HEK293 (cell line): ENCODE results near the gene PRM3.

ENCODE experiments used
- CTCF ChIP-seq: fragments of 450-650 bp; formaldehyde crosslinking; IDR thresholded peaks from 2 replicates; pipeline ENCODE4 v1.5.1; 2016; ENCODE audit warnings: missing biosample characterization, missing genetic modification characterization
- ZNF23 ChIP-seq: fragments of 450-650 bp; formaldehyde crosslinking; IDR thresholded peaks from 2 replicates; pipeline ENCODE4 v1.5.1; 2016; ENCODE audit warnings: missing biosample characterization, missing genetic modification characterization, borderline replicate concordance
- ZNF26 ChIP-seq: fragments of 450-650 bp; formaldehyde crosslinking; IDR thresholded peaks from 2 replicates; pipeline ENCODE4 v1.5.1; 2016; ENCODE audit warnings: missing biosample characterization, missing genetic modification characterization
- ZNF274 ChIP-seq, 2 experiments: fragments of 200-500 bp in 1 of 2; fragments of 450-650 bp in 1 of 2; sonication (Bioruptor generic) in 1 of 2; formaldehyde crosslinking in 1 of 2; IDR thresholded peaks; 2 replicates each; pipeline versions ENCODE4 v1.5.1 to v1.6.1; 2014 to 2016; ENCODE audit warnings: borderline replicate concordance in 1 of 2, inconsistent platforms in 1 of 2, low read length in 1 of 2, missing biosample characterization in 1 of 2, missing genetic modification characterization in 1 of 2
- ZNF362 ChIP-seq: fragments of 450-650 bp; formaldehyde crosslinking; IDR thresholded peaks from 2 replicates; pipeline ENCODE4 v1.5.1; 2016; ENCODE audit warnings: missing biosample characterization, missing genetic modification characterization
- ZNF423 ChIP-seq: fragments of 450-650 bp; formaldehyde crosslinking; IDR thresholded peaks from 2 replicates; pipeline ENCODE4 v1.5.1; 2016; ENCODE audit warnings: missing biosample characterization, missing genetic modification characterization
- ZNF433 ChIP-seq: fragments of 450-650 bp; formaldehyde crosslinking; IDR thresholded peaks from 2 replicates; pipeline ENCODE4 v1.5.1; 2016; ENCODE audit warnings: missing biosample characterization, missing genetic modification characterization, low read depth
- ZNF624 ChIP-seq: fragments of 450-650 bp; formaldehyde crosslinking; IDR thresholded peaks from 2 replicates; pipeline ENCODE4 v1.5.1; 2017; ENCODE audit warnings: missing biosample characterization, missing genetic modification characterization
- ZNF777 ChIP-seq: fragments of 450-650 bp; formaldehyde crosslinking; IDR thresholded peaks from 2 replicates; pipeline ENCODE4 v1.5.1; 2017; ENCODE audit warnings: missing biosample characterization, missing genetic modification characterization, borderline replicate concordance
- TF ChIP-seq, protein P1 (sequence below): fragments of 450-650 bp; formaldehyde crosslinking; IDR thresholded peaks from 2 replicates; pipeline ENCODE4 v1.5.1; 2016; ENCODE audit warnings: missing biosample characterization, missing genetic modification characterization

- TF ChIP-seq ZNF624 (tag by site-specific recombination) (no peak), ZNF26 (tag by site-specific recombination) (no peak), ZNF362 (tag by site-specific recombination) (no peak), CTCF (tag by site-specific recombination) (no peak), ZNF777 (tag by site-specific recombination) (no peak), ZNF274 (IDR thresholded peaks at IDR 0.05; ENCODE audit: low read length) (no peak), ZNF274 (tag by site-specific recombination; IDR thresholded peaks at IDR 0.05; ENCODE audit: borderline replicate concordance) (no peak), ZNF23 (tag by site-specific recombination) (no peak), ZNF423 (tag by site-specific recombination) (no peak), ZNF433 (tag by site-specific recombination) (no peak)
- TF ChIP-seq, protein P1, sequence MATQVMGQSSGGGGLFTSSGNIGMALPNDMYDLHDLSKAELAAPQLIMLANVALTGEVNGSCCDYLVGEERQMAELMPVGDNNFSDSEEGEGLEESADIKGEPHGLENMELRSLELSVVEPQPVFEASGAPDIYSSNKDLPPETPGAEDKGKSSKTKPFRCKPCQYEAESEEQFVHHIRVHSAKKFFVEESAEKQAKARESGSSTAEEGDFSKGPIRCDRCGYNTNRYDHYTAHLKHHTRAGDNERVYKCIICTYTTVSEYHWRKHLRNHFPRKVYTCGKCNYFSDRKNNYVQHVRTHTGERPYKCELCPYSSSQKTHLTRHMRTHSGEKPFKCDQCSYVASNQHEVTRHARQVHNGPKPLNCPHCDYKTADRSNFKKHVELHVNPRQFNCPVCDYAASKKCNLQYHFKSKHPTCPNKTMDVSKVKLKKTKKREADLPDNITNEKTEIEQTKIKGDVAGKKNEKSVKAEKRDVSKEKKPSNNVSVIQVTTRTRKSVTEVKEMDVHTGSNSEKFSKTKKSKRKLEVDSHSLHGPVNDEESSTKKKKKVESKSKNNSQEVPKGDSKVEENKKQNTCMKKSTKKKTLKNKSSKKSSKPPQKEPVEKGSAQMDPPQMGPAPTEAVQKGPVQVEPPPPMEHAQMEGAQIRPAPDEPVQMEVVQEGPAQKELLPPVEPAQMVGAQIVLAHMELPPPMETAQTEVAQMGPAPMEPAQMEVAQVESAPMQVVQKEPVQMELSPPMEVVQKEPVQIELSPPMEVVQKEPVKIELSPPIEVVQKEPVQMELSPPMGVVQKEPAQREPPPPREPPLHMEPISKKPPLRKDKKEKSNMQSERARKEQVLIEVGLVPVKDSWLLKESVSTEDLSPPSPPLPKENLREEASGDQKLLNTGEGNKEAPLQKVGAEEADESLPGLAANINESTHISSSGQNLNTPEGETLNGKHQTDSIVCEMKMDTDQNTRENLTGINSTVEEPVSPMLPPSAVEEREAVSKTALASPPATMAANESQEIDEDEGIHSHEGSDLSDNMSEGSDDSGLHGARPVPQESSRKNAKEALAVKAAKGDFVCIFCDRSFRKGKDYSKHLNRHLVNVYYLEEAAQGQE: no peak
Measured at GRCh38 chr16:11245988-11246387, 27.4 kb downstream of the PRM3 start.
